Mesenteric fat pad (tissue), 1 donor: ENCODE measurements around the gene MTARC2. TPM values are rescaled to one million over a fixed set of nuclear protein-coding genes. Genes with fewer than 3 reads are reported as not detected.
"Not testable (repeated sequence)": the region's sequence is repeated elsewhere in the genome, so short reads cannot be mapped to it uniquely, and the experiment has no call there.

Experiments
- DNase-seq: peaks from one replicate; pipeline ENCODE4 v3.0.0-alpha.2; 2020; ENCODE audit warnings: low spot score
- total RNA-seq: library from RNA; stranded (reverse); fragmentation: NEBNext Ultra II Directional; extraction: Animal tissue kit (Norgen Biotek cat#: 25700); gene quantifications from one replicate; pipeline ENCODE4 v1.2.1, GENCODE V29; 2021
- donor health status: DM: yes; HTN: yes; CAD: no.

MTARC2 gene
- total RNA-seq, 1 donor from 2014 or later, result 45.2 TPM

- DNase-seq, result no peak
Observed at GRCh38 chr1:220732137-220732536, 16.0 kb upstream of the MTARC2 start.

GRCh38 chr1:220732621-220733020 is 15.5 kb upstream of the MTARC2 start:
- DNase-seq, result no peak

GRCh38 chr1:220733086-220733601 is 15.0 kb upstream of the MTARC2 start:
- DNase-seq, result no peak

GRCh38 chr1:220734571-220735326 is 13.4 kb upstream of the MTARC2 start:
- DNase-seq, result no peak

GRCh38 chr1:220736283-220736682 is 11.8 kb upstream of the MTARC2 start:
- DNase-seq, result not testable (repeated sequence)

- no peak for DNase-seq
Observed at GRCh38 chr1:220741349-220741748, 6.8 kb upstream of the MTARC2 start.

GRCh38 chr1:220741825-220742224 is 6.3 kb upstream of the MTARC2 start:
- DNase-seq, result no peak

- DNase-seq, result no peak
Observed at GRCh38 chr1:220742520-220742919, 5.6 kb upstream of the MTARC2 start.

GRCh38 chr1:220746851-220747250 is 1.3 kb upstream of the MTARC2 start:
- DNase-seq, result no peak

GRCh38 chr1:220747437-220748088 is 559 bp upstream of the MTARC2 start:
- no peak for DNase-seq

GRCh38 chr1:220748936-220749335 is 814 bp downstream of the MTARC2 start:
- no peak for DNase-seq

GRCh38 chr1:220750131-220750515 is 2.0 kb downstream of the MTARC2 start:
- no peak for DNase-seq

- DNase-seq, result no peak
Observed at GRCh38 chr1:220751111-220751510, 3.0 kb downstream of the MTARC2 start.

GRCh38 chr1:220754212-220754917 is 6.2 kb downstream of the MTARC2 start:
- DNase-seq, result no peak

GRCh38 chr1:220754918-220755295 is 6.8 kb downstream of the MTARC2 start:
- DNase-seq, result no peak

- DNase-seq, result no peak
Observed at GRCh38 chr1:220755309-220755708, 7.2 kb downstream of the MTARC2 start.

GRCh38 chr1:220757441-220757840 is 9.3 kb downstream of the MTARC2 start:
- no peak for DNase-seq

- DNase-seq, result no peak
Observed at GRCh38 chr1:220759147-220759546, 11.0 kb downstream of the MTARC2 start.

GRCh38 chr1:220761688-220762427 is 13.7 kb downstream of the MTARC2 start:
- DNase-seq, result no peak

- no peak for DNase-seq
Observed at GRCh38 chr1:220764757-220765156, 16.6 kb downstream of the MTARC2 start.
